Measurements from ENCODE around the gene GALNT13. TPM values are rescaled to one million over a fixed set of nuclear protein-coding genes. Genes with fewer than 3 reads are reported as not detected.
A peak's percentile ranks its signal among the peaks of the same experiment; 100 is the strongest.

The GALNT13 gene
- total RNA-seq, 1 donor from 2014 or later: 0.52 TPM

DNA sequence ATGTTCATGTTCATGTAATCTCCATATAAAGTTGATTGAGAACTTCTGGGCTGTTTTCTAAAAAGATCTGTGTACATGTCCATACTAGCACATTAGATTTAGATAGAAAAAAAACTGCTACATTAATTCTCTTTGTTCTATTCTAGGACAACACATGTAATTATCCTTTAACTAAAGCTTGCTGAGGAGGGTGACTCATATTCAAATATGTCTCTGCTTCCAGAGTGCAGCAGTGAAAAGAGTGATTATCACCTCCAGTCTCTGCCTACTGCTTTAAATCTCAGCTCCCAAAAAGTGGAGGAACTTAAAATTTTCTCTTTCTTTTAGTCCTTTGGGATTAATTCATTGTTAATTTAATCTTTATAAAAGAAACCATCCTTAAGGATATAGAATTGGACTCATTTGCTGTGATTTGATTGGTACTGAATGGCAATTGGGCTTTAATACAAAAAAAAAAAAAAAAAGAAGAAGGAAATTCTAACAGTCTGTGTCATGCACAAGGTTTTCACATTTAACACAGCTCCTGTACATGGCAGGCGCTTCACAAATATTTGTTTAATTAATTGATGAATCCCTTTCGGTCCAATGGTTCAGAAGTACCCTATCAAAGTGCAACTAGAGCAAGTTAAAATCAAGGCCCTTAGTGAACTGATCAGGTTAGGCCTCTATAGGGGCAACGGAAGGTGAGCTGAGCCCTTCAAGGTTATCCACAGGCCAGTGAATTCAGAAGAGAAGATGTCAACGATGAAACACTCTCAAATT is 612.8 kb downstream of the GALNT13 start:
- DNase-seq (ENCODE audit: low read depth): no peak
- TF ChIP-seq, protein P1, sequence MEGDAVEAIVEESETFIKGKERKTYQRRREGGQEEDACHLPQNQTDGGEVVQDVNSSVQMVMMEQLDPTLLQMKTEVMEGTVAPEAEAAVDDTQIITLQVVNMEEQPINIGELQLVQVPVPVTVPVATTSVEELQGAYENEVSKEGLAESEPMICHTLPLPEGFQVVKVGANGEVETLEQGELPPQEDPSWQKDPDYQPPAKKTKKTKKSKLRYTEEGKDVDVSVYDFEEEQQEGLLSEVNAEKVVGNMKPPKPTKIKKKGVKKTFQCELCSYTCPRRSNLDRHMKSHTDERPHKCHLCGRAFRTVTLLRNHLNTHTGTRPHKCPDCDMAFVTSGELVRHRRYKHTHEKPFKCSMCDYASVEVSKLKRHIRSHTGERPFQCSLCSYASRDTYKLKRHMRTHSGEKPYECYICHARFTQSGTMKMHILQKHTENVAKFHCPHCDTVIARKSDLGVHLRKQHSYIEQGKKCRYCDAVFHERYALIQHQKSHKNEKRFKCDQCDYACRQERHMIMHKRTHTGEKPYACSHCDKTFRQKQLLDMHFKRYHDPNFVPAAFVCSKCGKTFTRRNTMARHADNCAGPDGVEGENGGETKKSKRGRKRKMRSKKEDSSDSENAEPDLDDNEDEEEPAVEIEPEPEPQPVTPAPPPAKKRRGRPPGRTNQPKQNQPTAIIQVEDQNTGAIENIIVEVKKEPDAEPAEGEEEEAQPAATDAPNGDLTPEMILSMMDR (conservative IDR thresholded peaks at IDR 0.05; ENCODE audit: low read depth, low read length): no peak
- no peak overlapping the region for H3K4me3 ChIP-seq (ENCODE audit: low read depth, low read length)

DNA sequence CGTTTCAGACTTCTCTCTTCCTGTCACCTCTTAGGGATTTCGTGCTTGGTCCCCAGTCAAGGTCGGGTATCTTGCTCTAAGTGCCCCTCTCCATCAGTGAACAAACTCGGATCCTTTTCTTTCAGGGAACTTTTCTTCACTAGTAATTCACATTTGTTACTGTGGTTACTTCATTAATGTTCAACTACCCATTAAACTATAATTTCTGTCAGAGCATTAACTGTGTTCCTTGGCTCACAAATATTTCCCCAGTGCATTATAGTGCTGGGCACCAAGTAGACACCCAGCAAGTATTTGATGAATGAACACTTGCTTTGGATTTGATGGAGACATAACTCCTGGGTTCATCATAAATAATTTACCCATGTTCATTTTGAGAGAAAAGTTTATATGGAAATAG is 617.1 kb downstream of the GALNT13 start:
- no peak for DNase-seq (ENCODE audit: low read depth)
- TF ChIP-seq, protein P1 (conservative IDR thresholded peaks at IDR 0.05; ENCODE audit: low read depth, low read length): no peak
- H3K4me3 ChIP-seq (ENCODE audit: low read depth, low read length): peak overlapping the region; percentile 23

DNA sequence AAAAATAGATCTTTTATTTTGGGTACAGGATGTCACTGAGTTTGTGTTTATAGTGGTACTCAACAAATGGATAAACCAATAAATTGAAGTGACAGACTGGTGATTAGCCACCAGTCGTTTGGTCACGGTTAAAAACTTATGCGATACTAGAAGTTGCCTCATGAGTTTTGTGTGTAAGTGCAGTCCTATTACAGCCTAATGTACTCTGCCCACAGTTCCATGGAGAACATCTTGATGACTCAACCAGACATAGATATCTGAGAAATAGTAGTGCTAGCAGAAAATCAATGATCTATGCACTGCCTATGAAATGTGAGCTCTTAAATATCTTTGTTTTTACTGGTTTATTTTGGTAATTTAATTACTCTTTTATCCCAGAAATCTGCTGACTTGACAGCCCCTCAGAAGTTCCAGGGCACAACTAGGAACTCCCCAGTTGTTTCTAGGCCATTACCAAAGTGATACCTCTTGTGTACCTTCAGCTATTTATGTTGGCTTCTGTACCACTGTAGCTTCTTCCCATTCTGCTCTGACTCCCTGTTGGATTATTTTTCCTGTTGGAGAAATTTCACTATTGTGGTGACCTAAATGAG is 617.6 kb downstream of the GALNT13 start:
- TF ChIP-seq, protein P1 (conservative IDR thresholded peaks at IDR 0.05; ENCODE audit: low read depth, low read length): no peak
- H3K4me3 ChIP-seq (ENCODE audit: low read depth, low read length): no peak overlapping the region
- peak; percentile 69 for DNase-seq (ENCODE audit: low read depth)

DNA sequence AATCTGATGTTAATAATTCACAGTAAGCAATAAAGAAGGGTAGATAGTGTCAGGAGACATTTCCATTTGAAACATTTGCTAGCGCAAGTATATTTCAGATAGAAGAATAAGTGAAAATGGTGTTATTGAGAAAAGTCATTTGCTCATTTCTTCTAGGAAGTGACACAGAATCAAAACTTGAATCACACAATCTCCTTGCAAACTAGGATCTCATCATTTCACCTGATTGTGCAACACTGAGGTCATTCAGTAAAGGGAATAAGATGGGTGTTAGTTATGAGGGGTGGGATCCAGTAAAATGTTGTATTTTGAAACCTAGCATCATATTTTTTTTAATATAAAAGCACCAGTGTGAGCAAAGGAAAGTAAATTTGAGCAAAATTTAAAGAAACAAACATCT is 618.8 kb downstream of the GALNT13 start:
- DNase-seq (ENCODE audit: low read depth): no peak
- TF ChIP-seq, protein P1 (conservative IDR thresholded peaks at IDR 0.05; ENCODE audit: low read depth, low read length): no peak
- H3K4me3 ChIP-seq (ENCODE audit: low read depth, low read length): no peak overlapping the region

DNA sequence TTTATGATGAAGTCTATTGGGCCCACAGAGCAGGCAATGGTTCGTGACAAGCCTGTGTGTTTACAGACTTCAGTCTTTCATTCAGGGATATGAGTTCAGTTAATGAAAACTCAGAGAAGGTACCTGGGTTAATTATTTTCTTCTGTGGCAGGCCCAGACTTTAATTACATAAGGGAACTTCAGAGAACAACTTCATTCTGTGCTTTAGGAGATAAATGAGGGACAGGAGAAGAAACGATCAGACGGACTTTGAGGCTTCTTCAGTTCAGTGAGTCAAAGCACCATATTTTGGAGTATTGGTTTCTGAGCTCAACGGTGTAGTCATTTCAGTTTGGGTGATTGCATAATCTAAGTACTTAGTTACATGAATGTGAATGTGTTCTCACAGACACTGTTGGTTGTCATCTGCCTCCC is 623.7 kb downstream of the GALNT13 start:
- DNase-seq (ENCODE audit: low read depth): peak; percentile 68
- TF ChIP-seq, protein P1 (conservative IDR thresholded peaks at IDR 0.05; ENCODE audit: low read depth, low read length): no peak
- peak overlapping the region; percentile 7 for H3K4me3 ChIP-seq (ENCODE audit: low read depth, low read length)

DNA sequence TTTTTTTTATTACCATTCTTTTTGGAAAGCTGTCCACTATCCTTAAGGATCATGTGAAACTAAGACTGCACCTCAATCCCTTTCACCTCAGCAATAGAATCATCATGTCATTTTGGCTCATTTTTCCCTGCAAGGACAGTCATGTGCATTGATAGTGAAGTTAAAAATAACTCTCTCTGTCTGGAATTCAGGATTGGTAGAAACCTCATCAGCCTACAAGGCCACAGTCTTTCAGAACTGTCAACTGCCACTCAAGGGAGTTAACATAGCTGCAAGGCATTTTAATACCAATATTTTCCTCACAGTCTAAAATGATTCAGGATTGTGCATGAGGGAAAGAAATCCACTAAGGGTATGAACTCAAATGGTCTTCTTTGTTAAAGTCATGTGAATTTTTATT is 625.3 kb downstream of the GALNT13 start:
- no peak for DNase-seq (ENCODE audit: low read depth)
- TF ChIP-seq, protein P1 (conservative IDR thresholded peaks at IDR 0.05; ENCODE audit: low read depth, low read length): no peak

More for the DNA sequence above, 625.3 kb downstream of the GALNT13 start:
- no peak overlapping the region for H3K4me3 ChIP-seq (ENCODE audit: low read depth, low read length)
